Right atrium auricular region (tissue), 2 donors: ENCODE measurements around the gene ALDH1L1. TPM values are rescaled to one million over a fixed set of nuclear protein-coding genes. Genes with fewer than 3 reads are reported as not detected.

Experiments used
- DNase-seq: peaks from one replicate; pipeline ENCODE4 v3.0.0-alpha.2; 2019; ENCODE audit warnings: low spot score
- H3K27ac ChIP-seq, 2 donors: fragments of 200-600 bp; sonication (generic); 1 replicate in 1 of 2; 2 replicates in 1 of 2; pipeline ENCODE4 v1.5.1; 2016 to 2019
- H3K27me3 ChIP-seq, 2 donors: fragments of 200-600 bp; sonication (generic); one replicate each; pipeline versions ENCODE4 v1.5.1 to v1.6.0; 2017 to 2019
- H3K36me3 ChIP-seq: fragments of 200-600 bp; sonication (generic); one replicate; pipeline ENCODE4 v1.5.1; 2016
- H3K4me1 ChIP-seq, 2 donors: fragments of 200-600 bp; sonication (generic); one replicate each; pipeline versions ENCODE4 v1.5.1 to v1.6.0; 2017 to 2019
- H3K4me3 ChIP-seq, 2 donors: fragments of 200-600 bp; sonication (generic); 1 replicate in 1 of 2; 2 replicates in 1 of 2; pipeline ENCODE4 v1.5.1; 2017 to 2019; ENCODE audit warnings: mild to moderate bottlenecking in 1 of 2, moderate library complexity in 1 of 2
- H3K9me3 ChIP-seq, 2 donors: fragments of 200-600 bp; sonication (generic); one replicate each; pipeline ENCODE4 v1.5.1; 2019
- total RNA-seq, 2 donors: library from RNA; depleted of rRNA; stranded (reverse); fragments of >200 nt; gene quantifications; one replicate each; pipeline ENCODE4 v1.1.0, GENCODE V29; 2016
- TF ChIP-seq, protein P1 (sequence below), 2 donors: fragments of 200-600 bp; sonication (generic); IDR thresholded peaks; one replicate each; pipeline ENCODE4 v1.5.1; 2019; ENCODE audit warnings: antibody characterized with exemption in 2 of 2

Gene ALDH1L1
- total RNA-seq, 2 donors from 2014 or later: 13.7 to 24.0 TPM

DNA sequence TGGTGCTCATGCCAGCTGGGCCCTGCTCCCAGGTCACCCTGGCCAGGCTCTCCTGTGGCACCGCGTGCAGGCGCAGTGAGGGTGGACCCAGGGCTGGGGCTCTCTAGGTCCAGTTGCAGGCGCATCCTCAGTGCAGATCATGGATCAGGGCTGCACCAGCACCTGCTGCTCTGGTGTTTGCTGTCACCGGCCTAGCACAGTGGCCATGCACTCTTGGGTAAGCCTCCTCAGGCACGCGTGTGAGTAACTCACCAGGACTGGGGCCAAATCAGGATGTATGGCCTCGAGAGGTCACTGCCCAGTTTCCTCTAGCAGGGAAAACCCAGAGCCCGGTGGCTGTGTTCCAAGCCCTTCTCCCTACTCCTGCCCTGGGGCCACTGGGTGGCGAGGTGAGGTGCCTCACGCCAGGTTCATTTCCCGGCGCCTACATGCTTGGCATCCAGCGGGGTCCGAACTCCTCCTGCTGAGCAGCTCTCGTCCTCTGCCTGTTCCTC is 50.9 kb downstream of the ALDH1L1 start:
- Histone ChIP-seq H3K9me3 (no peaks in the 10 kb centered on the region), H3K27me3 (no peaks in the 10 kb centered on the region), H3K27ac (no peak overlapping the region), H3K4me1 (no peaks in the 10 kb centered on the region), H3K4me3 (no peak overlapping the region), H3K36me3 (no peaks in the 10 kb centered on the region)
- DNase-seq: no peak
- TF ChIP-seq, protein P1, sequence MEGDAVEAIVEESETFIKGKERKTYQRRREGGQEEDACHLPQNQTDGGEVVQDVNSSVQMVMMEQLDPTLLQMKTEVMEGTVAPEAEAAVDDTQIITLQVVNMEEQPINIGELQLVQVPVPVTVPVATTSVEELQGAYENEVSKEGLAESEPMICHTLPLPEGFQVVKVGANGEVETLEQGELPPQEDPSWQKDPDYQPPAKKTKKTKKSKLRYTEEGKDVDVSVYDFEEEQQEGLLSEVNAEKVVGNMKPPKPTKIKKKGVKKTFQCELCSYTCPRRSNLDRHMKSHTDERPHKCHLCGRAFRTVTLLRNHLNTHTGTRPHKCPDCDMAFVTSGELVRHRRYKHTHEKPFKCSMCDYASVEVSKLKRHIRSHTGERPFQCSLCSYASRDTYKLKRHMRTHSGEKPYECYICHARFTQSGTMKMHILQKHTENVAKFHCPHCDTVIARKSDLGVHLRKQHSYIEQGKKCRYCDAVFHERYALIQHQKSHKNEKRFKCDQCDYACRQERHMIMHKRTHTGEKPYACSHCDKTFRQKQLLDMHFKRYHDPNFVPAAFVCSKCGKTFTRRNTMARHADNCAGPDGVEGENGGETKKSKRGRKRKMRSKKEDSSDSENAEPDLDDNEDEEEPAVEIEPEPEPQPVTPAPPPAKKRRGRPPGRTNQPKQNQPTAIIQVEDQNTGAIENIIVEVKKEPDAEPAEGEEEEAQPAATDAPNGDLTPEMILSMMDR (IDR thresholded peaks at IDR 0.05): no peak

DNA sequence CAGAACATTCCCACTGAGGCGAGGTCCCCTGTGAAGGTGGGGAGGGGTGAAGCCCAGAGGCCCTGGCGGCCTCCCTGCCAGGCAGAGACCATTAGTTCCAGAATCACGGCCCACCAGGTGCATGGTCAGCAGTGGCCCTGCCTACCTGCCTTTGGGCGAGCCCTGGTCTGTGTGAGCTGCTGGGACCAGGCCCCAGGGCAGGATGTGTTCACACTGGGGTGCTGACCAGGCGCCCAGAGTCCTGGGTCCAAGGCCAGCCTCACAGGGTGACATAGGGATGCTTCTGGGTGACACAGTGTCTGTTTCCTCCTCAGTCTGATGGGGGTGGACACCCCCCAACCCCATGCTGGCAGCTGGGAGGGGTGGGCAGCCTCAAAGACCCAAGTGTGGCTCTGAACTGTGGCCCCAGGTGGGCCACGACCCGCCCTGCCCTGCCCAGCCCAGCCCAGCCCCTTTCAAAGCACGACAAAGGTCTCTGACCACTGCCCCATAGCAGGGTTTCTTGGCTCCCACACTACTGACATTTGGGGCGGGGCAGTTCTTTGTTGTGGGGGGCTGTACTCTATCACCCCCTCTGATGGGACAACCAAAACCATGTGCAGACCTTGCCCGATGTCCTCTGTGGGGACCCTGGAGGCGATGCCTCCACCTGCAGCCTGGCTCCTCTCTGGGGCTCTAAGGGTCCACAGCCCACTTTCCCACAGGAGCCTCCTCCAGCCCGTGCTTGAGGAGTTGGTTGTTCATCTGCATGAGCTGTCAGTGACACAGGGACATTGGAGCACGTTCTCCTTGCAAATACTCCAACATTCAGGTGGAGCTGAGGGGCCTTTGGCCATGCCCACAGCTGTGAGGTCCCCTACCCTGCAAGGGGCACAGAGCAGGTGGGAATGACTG is 51.6 kb downstream of the ALDH1L1 start:
- TF ChIP-seq, protein P1 (IDR thresholded peaks at IDR 0.05): no peak
- no peak overlapping the region for H3K4me3 ChIP-seq
- H3K9me3 ChIP-seq: no peaks in the 10 kb centered on the region
- H3K4me1 ChIP-seq: no peaks in the 10 kb centered on the region
- no peaks in the 10 kb centered on the region for H3K27me3 ChIP-seq
- no peak for DNase-seq
- no peaks in the 10 kb centered on the region for H3K36me3 ChIP-seq
- no peak overlapping the region for H3K27ac ChIP-seq

DNA sequence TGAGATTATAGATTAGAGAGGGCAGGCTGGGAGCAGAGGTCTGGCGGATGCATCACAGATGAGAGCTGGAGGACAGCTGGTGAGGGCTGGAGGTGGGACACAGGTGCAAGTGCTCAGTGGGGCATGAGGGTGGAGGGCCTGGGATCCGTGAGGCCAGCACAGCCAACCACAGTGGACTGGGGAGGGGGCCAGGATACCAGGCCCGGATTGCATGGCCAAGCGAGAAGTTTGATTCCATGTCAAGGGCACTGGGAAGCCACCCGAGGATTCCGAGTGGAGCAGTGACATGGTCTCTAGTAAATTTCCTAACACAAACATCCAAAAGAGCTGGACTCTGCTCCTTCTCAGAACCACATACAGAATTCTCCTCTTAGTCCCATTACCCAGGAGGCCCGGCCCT is 52.5 kb downstream of the ALDH1L1 start:
- Histone ChIP-seq H3K27ac (no peak overlapping the region), H3K4me1 (no peaks in the 10 kb centered on the region), H3K9me3 (no peaks in the 10 kb centered on the region), H3K4me3 (no peak overlapping the region), H3K27me3 (no peaks in the 10 kb centered on the region), H3K36me3 (no peaks in the 10 kb centered on the region)
- TF ChIP-seq, protein P1 (IDR thresholded peaks at IDR 0.05): no peak
- DNase-seq: no peak

DNA sequence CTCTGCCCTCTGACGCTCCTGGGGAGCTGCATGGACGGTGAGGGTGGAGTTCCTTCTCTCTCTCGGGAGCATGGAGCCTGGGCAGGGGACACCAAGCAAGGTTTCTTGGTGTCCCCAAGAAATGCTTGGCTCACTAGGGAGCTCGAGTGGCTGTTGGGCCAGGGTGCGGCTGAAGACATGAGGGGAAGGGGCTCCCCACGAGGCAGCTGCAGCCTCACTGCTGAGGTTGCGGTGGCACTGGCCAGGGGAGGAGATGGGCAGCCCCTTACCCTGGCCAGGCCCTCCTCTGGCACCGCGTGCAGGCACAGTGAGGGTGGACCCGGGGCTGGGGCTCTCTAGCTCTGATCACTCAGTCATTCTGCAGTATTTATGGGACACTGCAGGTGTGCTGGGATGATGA is 52.9 kb downstream of the ALDH1L1 start:
- H3K27me3 ChIP-seq: no peaks in the 10 kb centered on the region
- H3K27ac ChIP-seq: no peak overlapping the region
- H3K9me3 ChIP-seq: no peaks in the 10 kb centered on the region
- TF ChIP-seq, protein P1 (IDR thresholded peaks at IDR 0.05): no peak
- H3K36me3 ChIP-seq: no peaks in the 10 kb centered on the region
- H3K4me3 ChIP-seq: no peak overlapping the region
- H3K4me1 ChIP-seq: no peaks in the 10 kb centered on the region
- DNase-seq: no peak

DNA sequence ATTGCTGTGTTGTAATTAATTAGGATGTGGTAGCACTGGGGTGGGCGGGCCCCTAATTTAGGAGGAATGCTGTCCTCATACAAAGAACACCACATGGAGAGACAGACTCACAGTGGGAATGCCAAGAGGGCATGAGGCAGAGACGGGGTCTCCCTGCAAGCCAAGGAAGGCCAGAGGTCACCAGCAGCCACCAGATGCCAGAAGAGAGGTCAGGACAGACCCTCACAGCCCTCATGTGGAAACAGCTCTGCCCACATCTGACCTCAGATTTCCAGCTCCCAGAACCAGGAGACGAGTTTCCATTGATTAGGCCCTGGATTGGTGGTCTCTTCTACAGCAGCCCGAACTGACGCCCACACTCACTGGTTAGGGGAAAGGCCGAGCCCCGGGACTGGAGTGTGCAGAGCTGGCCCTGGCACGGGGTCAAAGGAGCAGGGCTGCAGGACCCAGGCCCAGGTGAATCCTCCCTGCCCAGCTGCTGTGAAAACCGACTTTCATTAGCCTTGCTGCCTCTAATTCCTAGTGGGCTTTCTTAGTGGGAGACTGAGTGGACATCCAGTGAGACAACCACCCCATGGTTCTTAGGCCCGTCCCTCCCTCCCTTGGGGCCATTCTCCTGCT is 53.5 kb downstream of the ALDH1L1 start:
- Histone ChIP-seq H3K27ac (no peak overlapping the region), H3K4me1 (no peaks in the 10 kb centered on the region), H3K36me3 (no peaks in the 10 kb centered on the region), H3K4me3 (no peak overlapping the region), H3K9me3 (no peaks in the 10 kb centered on the region), H3K27me3 (no peaks in the 10 kb centered on the region)
- no peak for DNase-seq
- TF ChIP-seq, protein P1 (IDR thresholded peaks at IDR 0.05): no peak
